Measurements from ENCODE around the gene FNDC10. TPM values are rescaled to one million over a fixed set of nuclear protein-coding genes. Genes with fewer than 3 reads are reported as not detected.

The FNDC10 gene
- polyA plus RNA-seq, 1 experiment: 1.4 TPM

- H3K4me3 ChIP-seq (ENCODE audit: low read depth, low read length): no peak overlapping the region
- POLR2A ChIA-PET: no interaction called here
- no peaks in the 10 kb centered on the region for H3K9me3 ChIP-seq (ENCODE audit: control insufficient read depth, insufficient read depth, low read length)
- TF ChIP-seq, protein P1, sequence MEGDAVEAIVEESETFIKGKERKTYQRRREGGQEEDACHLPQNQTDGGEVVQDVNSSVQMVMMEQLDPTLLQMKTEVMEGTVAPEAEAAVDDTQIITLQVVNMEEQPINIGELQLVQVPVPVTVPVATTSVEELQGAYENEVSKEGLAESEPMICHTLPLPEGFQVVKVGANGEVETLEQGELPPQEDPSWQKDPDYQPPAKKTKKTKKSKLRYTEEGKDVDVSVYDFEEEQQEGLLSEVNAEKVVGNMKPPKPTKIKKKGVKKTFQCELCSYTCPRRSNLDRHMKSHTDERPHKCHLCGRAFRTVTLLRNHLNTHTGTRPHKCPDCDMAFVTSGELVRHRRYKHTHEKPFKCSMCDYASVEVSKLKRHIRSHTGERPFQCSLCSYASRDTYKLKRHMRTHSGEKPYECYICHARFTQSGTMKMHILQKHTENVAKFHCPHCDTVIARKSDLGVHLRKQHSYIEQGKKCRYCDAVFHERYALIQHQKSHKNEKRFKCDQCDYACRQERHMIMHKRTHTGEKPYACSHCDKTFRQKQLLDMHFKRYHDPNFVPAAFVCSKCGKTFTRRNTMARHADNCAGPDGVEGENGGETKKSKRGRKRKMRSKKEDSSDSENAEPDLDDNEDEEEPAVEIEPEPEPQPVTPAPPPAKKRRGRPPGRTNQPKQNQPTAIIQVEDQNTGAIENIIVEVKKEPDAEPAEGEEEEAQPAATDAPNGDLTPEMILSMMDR (IDR thresholded peaks at IDR 0.05; ENCODE audit: low read depth, low read length): no peak
- CTCF ChIA-PET: no interaction called here
- peak overlapping the region; percentile 21 for H3K27ac ChIP-seq (ENCODE audit: low read depth, low read length)
- H3K27me3 ChIP-seq (ENCODE audit: control insufficient read depth, insufficient read depth, low read length): no peaks in the 10 kb centered on the region
- no peak for DNase-seq (ENCODE audit: low read depth, low spot score)
Observed at GRCh38 chr1:1554550-1554925, 45.4 kb downstream of the FNDC10 start.

DNA sequence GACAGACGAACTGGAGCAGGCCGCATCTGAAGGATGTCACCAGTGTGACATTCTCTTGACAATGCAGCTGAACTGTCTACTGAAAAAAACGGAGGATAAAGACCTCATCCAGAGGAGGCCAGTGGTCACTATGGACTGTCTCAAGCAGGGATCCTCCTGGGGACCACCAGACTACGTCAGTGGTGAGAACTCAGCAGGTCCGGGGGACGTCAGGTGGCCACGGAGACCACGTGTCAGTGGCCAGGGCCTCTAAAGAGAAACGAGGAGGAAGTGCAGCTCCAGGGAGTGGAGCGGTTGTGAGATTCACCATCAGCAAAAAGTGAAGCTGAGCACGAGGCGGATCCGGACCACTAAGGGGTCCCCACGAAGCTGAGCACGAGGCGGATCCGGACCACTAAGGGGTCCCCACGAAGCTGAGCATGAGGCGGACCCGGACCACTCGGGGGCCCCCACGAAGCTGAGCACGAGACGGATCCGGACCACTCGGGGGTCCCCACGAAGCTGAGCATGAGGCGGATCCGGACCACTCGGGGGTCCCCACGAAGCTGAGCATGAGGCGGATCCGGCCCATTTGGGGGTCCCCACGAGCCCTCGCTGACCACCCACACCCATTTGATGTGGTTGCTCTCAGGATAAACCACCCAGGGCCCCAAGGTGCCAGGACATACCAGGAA, 46.0 kb downstream of the FNDC10 start:
- Histone ChIP-seq H3K4me3 (ENCODE audit: low read depth, low read length) (no peak overlapping the region), H3K9me3 (ENCODE audit: control insufficient read depth, insufficient read depth, low read length) (no peaks in the 10 kb centered on the region), H3K27ac (ENCODE audit: low read depth, low read length) (no peak overlapping the region), H3K27me3 (ENCODE audit: control insufficient read depth, insufficient read depth, low read length) (no peaks in the 10 kb centered on the region)
- ChIA-PET CTCF (no interaction called here), POLR2A (no interaction called here)
- no peak for DNase-seq (ENCODE audit: low read depth, low spot score)
- TF ChIP-seq, protein P1 (IDR thresholded peaks at IDR 0.05; ENCODE audit: low read depth, low read length): no peak

DNA sequence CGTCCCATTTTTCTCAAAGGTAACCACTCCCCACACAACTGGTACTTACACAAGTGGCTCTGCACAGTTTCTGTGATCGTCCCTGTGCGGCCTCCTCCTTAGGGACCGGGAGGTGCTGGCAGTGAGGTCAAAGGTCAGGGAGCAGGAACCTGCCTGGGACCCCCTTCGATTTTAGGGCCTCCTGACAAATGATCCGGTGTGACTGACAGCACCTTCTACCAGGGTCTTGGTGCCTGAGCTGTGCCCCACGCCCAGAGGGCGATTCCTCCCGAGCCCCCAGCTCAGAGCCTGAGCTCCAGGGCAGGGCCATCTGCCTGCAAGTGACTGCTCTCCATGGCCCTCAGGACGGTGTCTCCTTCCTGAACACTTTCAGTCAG, 47.7 kb downstream of the FNDC10 start:
- Histone ChIP-seq H3K27me3 (ENCODE audit: control insufficient read depth, insufficient read depth, low read length) (no peaks in the 10 kb centered on the region), H3K27ac (ENCODE audit: low read depth, low read length) (no peak overlapping the region), H3K9me3 (ENCODE audit: control insufficient read depth, insufficient read depth, low read length) (no peaks in the 10 kb centered on the region), H3K4me3 (ENCODE audit: low read depth, low read length) (no peak overlapping the region)
- ChIA-PET POLR2A (no interaction called here), CTCF (no interaction called here)
- DNase-seq (ENCODE audit: low read depth, low spot score): no peak
- TF ChIP-seq, protein P1 (IDR thresholded peaks at IDR 0.05; ENCODE audit: low read depth, low read length): no peak

DNA sequence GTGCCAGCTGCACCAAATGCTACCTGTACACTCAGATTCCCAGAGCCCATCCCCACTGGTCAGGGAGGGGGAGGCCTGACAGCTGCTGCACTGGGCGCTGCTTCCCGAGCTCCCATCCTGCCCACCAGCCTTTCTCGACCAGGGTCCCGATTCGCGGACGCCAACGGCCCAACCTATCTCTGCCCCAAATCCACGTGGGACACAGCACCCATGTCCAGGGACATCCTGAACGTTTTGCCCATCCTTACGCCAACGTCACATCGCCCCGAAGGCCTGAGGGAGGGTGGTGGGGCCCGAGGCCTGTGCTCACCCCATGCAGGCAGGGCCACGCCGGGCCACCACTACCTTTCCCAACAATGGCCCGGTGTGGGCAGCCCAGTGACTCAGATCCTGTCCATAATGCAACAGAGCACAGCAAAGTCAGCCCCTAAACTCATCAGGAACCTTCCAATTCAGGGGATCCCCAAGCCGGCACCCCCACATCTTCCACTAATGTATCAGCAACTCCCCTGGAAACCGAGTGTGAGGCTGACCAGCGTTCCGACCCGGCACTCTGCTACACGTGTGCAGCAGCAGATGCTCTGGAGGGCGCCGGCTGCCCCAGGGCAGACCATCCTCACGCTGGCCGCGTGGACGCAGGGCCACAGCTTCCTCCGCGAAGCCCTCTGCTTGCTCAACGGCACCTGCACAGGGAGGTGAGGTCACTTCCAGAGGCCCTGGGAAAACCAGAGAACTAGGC, 48.2 kb downstream of the FNDC10 start:
- CTCF ChIA-PET: interaction anchor here (1.3 kb wide), 1 partner anchor 10 kb away, joined by 5 read pairs; no protein-coding TSS in a partner anchor
- POLR2A ChIA-PET: no interaction called here
- no peaks in the 10 kb centered on the region for H3K27me3 ChIP-seq (ENCODE audit: control insufficient read depth, insufficient read depth, low read length)
- H3K9me3 ChIP-seq (ENCODE audit: control insufficient read depth, insufficient read depth, low read length): no peaks in the 10 kb centered on the region
- H3K27ac ChIP-seq (ENCODE audit: low read depth, low read length): no peak overlapping the region
- DNase-seq (ENCODE audit: low read depth, low spot score): no peak
- TF ChIP-seq, protein P1 (IDR thresholded peaks at IDR 0.05; ENCODE audit: low read depth, low read length): no peak
- no peak overlapping the region for H3K4me3 ChIP-seq (ENCODE audit: low read depth, low read length)
